T follicular helper cell (primary cell): ENCODE measurements around the gene NLK.
"Not testable (repeated sequence)": the region's sequence is repeated elsewhere in the genome, so short reads cannot be mapped to it uniquely, and the experiment has no call there.

ENCODE experiments used
- DNase-seq: peaks from one replicate; pipeline ENCODE4 v3.0.0-alpha.2; 2020; ENCODE audit warnings: low read depth

The NLK gene

DNA sequence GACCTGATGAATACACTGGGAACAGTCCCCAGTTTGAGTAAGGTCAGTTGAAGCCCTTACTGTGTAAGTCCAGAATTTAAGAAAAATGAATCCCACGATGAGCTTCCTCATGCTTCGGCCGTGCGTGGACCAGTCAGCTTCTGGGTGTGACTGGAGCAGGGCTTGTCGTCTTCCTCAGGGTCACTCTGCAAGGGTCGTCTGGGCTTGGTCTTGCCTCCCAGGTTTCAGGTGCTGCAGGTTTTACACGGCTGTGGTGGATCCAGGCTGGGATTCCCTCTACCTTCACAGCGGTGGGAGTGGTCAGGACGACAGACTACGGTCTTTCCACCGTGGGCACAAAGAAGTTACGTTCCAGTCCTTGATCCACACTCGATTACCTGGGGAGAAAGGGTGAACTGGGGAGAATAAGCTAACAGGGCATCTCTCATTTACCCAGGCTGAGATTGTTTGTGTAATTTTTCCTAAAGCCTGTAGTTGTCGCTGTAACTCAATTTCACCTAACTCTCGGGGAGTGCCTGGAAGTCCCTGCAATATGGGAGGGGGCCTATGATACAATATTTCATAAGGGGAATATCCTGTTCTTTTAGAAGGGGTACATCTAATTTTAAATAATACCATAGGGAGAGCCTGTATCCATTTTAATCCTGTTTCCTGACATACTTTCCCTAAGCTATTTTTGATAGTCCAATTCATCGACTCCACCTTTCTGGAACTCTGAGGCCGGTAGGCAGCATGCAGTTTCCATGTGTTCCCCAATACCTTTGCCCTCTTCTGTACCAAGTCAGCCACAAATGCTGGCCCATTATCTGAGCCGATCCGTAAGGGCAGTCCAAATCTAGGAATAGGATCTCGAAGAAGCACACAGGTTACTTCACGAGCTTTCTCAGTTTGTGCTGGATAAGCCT is 190.7 kb downstream of the NLK start:
- DNase-seq = not testable (repeated sequence)

DNA sequence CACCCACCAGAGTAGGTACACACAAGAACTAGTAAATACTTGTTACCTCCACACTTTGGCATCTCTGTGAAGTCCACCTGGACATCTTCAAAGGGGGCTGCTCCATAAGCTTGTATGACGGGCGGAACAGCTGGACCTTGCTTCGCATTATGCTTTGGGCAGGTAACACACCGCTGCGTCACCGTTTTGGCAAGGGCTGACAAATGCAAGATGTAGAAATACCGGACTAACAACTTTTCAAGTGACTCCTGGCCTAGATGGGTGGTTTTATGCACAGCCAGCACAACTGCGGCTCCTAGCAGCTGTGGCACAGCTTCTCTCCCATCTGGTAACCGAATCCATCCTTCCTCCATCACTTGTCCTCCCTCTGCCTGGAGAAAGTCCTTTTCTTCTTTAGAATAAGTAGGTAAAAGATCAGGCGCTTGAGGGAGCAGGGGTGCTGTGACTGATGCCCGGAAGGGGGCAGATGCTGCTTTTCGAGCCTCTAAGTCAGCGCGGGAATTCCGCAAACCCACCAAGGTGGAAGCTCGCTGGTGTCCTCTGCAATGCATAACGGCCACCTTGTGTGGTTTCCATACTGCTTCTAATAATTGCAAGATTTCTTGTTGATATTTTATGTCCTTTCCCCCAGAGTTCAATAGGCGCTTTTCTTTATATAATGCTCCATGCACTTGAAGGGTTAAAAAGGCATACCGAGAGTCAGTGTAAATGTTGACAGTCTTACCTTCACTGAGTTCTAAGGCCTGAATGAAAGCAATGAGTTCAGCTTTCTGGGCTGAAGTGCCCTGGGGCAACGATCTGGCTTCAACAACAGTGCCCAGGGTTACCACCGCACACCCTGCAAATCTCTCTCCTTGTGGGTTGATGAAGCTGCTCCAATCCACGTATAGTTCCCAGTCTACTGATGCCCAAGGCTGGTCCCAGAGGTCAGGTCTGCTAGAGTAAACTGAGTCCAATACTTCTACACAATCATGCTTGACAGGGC is 191.7 kb downstream of the NLK start:
- DNase-seq = not testable (repeated sequence)

DNA sequence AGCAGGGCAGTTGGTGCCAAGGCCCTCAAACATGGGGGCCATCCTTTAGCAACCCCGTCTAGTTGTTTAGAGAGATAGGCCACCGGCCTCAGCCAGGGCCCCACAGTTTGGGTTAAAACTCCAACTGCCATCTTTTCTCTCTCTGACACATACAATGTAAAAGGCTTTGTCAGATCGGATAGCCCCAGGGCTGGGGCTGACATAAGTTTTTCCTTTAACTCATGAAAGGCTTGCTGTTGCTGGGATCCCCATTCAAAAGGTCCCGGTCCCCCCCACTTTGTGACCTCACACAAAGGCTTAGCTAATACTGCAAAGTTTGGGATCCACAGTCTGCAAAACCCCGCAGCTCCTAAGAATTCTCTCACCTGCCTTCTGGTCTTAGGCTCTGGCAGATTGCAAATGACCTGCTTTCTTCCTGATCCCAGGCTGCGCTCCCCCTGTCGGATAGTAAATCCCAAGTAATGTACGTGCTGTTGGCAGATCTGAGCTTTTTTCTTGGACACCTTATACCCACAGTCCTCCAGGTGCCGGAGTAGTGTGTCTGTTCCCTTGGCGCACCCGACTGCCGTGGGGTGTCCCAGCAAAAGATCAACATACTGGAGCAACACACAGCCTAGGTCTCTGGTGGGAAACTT is 192.7 kb downstream of the NLK start:
- not testable (repeated sequence) for DNase-seq

DNA sequence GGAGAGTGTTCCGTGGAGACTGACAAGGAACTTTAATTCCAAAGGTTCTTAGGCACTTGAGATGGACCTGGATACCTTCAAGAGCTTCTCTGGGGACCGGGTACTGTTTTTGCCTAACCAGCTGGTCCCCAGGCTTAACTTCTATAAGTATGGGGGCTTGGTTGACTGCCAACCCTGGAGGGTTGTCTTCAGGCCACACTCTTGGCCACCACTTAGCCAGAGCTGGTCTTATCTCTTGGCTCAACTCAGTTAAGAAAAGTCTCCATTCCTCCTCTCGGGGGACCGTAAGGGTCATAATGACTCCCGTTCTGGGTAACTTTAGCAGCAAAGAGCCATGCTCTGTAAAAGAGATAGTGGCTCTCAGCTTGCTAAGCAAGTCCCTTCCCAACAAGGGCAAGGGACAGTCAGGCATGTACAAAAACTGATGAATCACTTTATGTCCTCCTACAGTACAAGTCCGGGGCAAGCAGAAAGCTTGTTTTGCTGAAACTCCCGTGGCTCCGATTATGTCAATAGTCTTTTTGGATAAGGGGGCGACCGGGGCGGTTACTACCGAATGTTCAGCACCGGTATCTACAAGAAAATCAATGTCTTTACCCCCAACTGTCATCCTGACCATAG is 193.7 kb downstream of the NLK start:
- DNase-seq = not testable (repeated sequence)

DNA sequence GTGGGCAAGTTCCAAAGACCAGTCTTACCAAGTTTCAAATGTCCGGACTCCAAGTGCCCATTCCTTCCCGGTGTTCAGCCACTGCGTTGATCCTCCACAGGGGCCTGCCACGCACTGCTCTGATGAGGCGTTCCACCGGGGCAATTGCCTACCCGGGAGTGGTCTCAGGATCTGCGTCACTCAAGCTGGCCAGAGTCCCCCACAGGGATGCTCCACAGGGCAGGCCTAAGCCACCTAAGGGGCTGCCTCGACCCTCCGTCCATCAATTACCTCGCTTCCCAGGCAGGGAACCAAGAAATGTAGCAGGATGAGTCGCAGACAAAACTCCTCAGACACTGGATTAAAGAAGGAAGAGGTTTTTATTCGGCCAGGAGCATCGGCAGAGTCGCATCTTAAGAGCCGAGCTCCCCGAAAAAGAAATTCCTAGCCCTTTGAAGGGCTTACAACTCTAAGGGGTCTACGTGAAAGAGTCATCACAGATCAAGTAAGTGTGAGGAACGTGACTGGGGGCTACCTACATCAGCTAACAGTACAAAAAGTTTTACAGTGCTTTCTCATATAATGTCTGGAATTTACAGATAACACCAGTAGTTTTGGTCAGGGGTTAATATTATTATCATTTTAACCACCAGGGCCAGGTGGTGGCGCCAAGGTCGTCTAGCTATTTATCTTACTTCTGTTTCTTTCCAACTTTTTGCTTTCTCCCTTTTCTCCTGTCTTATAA is 196.2 kb downstream of the NLK start:
- not testable (repeated sequence) for DNase-seq

DNA sequence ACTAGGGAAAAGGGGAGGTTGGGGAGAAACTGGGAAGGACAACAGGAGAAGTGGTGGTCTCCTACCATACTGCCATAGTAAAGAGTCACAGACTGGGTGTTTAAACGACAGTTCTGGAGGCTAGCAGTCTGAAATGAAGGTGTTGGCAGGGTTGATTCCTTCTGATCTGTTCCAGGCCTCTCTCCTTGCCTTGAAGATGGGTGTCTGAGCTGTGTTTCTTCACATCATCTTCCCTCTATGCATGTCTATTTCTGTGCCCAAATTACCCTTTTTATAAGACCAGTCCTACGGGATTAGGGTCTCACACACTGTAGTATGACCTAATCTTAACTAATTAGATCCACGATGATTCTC is 196.8 kb downstream of the NLK start:
- DNase-seq = no peak

DNA sequence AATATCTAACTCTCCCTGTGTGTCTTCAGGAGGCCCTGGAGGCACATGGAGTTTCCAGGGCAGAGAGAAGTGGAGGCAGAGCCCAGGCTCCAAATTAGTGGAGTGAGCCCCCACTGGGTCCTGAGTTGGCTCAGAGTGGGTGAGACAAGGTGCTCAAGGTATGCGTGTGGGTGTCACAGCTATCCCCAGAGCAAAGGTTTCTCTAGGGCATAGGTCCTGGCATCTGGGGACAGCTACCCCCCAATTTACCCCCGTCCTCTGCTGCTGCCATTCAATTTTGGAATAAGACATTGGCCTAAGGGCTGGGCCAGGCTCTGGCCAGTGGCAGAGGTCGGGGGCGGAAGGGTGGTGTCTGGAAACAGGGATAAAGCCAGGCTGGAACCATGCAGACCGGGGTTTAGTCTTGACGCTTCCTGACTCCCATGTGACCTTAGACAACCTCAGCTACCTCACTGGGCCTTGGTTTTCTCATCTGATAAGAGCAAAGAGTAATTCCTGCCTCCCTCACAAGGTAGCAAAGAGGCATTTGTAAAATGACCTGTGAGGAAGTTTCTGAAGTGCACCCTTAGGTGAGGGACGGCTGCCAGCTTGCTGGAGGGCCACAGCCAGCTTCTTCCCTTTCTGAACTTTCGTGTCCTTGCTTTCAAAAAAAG is 198.3 kb downstream of the NLK start:
- DNase-seq = no peak

DNA sequence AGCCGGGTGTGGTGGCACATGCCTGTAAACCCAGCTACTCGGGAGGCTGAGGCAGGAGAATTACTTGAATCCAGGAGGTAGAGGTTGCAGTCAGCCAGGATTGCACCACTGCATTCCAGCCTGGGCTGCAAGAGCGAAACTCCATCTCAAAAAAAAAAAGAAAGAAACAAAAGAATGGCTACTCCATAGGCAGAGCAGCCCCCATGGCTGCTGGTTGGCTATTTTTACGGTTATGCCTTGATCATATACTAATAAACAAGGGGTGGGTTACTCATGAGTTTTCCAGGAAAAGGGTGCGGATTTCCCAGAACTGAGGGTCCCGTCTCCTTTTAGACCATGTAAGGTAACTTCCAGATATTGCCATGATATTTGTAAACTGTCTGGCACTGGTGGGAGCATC is 200.3 kb downstream of the NLK start:
- DNase-seq = no peak

DNA sequence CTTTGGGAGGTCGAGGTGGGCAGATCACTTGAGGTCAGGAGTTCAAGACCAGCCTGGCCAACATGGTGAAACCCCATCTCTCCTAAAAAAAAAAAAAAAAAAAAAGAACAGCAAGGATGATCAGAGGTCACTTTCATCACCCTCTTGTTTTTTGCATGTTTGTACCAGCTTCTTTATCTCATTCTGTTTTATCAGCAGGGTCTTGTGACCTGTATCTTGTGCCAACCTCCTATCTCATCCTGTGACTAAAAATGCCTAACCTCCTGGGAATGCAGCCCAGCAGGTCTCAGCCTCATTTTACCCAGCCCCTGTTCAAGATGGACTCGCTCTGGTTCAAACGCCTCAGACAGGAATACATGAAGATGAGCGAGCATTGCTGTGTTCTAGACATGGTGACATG is 200.8 kb downstream of the NLK start:
- not testable (repeated sequence) for DNase-seq

DNA sequence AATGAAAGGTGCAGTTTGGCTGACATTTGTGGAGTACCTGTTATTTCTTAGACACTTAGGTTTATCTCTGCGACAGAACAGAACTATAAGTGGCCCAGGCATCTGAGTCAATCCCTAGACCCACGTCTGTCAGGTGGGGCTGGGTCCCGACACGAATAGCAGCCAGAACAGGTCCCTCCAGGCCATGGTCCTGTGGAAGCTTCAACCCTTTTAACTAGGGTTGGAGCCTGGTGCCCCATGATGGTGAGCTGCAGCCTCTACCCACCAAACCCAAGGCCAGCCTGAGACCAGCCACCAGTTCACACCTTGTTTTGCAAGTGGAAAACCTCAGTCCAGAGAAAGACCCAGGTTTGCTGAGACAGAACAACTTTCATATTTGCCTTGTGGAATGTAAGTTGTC is 202.0 kb downstream of the NLK start:
- no peak for DNase-seq
